ENCODE results near the gene DAGLA. TPM values are rescaled to one million over a fixed set of nuclear protein-coding genes. Genes with fewer than 3 reads are reported as not detected.

Gene DAGLA
- total RNA-seq, 1 donor, result 0.94 TPM

GRCh38 chr11:61745781-61746441 lies 65.7 kb downstream of the DAGLA start:
- Histone ChIP-seq H3K4me3 (ENCODE audit: low read length) (no peak overlapping the region), H3K27me3 (ENCODE audit: insufficient read depth, low read length) (peaks cover 1% of the 10 kb centered on the region)

GRCh38 chr11:61746442-61747191 lies 66.4 kb downstream of the DAGLA start:
- H3K9me3 ChIP-seq (ENCODE audit: low read depth, low read length), result no peaks in the 10 kb centered on the region
- H3K27me3 ChIP-seq (ENCODE audit: insufficient read depth, low read length), result peaks cover 8% of the 10 kb centered on the region
- no peaks in the 10 kb centered on the region for H3K4me1 ChIP-seq (ENCODE audit: insufficient read depth, low read length)
- no peak overlapping the region for H3K4me3 ChIP-seq (ENCODE audit: low read length)

More at GRCh38 chr11:61745781-61746441, 65.7 kb downstream of the DAGLA start:
- Histone ChIP-seq H3K9me3 (ENCODE audit: low read depth, low read length) (no peaks in the 10 kb centered on the region), H3K4me1 (ENCODE audit: insufficient read depth, low read length) (no peaks in the 10 kb centered on the region)

DNA sequence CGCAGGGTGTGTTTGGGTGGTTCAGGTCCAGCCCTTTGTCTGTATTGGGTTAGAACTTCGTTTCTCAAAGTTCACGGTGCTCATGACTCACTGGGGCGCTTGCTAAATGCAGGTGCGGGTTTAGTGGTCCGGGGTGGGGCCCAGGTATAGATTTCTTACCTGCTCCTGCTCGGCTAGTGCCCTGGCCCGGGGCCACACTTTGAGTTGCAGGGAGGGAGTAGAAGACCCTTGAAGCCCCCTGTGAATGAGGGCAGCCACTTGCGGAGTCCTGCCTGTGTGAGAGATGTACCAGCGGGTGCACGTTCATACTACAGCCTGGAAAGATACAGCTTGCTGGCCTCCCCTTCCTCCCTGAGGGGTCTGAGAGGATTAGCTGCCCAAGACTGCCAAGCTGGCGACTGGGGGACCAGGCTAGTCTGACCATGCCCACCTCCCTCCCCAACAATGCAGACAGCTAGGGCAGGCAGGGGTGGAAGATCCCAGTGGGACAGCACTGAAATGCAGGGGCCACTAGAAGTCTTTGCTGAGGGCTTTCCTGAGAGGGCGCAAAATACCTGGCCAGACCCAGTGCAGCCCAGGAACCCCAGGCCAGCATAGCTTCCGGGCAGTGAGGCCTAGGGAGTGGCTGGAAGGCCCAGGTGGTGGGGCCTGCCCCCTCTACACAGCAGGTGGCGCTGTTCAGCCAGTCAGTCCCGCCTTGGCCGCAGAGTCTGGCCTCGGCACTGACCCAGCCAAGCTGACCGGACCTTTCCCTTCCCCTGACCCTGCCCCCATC lies 67.2 kb downstream of the DAGLA start:
- peaks cover 13% of the 10 kb centered on the region for H3K27me3 ChIP-seq (ENCODE audit: insufficient read depth, low read length)
- H3K9me3 ChIP-seq (ENCODE audit: low read depth, low read length), result no peaks in the 10 kb centered on the region
- H3K4me1 ChIP-seq (ENCODE audit: insufficient read depth, low read length), result peaks cover 4% of the 10 kb centered on the region
- H3K4me3 ChIP-seq (ENCODE audit: low read length), result no peak overlapping the region

DNA sequence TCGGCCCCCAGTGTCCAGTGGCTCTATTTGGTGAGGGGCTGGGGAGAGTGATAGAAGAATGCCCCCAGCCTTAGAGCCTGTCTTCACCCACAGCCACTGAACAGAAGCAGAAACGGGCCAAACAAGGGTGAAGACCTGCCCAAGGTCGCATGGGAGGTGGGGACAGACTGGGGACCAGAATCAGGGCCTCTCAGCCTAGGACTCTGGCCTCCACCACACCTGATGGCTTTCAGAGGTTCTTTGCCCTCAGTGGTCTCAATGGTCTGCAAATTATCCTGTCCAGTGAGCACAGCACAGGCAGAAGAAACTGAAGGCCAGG lies 67.7 kb downstream of the DAGLA start:
- H3K27me3 ChIP-seq (ENCODE audit: insufficient read depth, low read length), result peaks cover 16% of the 10 kb centered on the region

GRCh38 chr11:61749591-61750217 lies 69.5 kb downstream of the DAGLA start:
- Histone ChIP-seq H3K4me1 (ENCODE audit: insufficient read depth, low read length) (peaks cover 10% of the 10 kb centered on the region), H3K4me3 (ENCODE audit: low read length) (no peak overlapping the region), H3K27me3 (ENCODE audit: insufficient read depth, low read length) (peaks cover 22% of the 10 kb centered on the region), H3K9me3 (ENCODE audit: low read depth, low read length) (no peaks in the 10 kb centered on the region)

More for the DNA sequence above, 67.7 kb downstream of the DAGLA start:
- H3K4me3 ChIP-seq (ENCODE audit: low read length), result no peak overlapping the region
- H3K9me3 ChIP-seq (ENCODE audit: low read depth, low read length), result no peaks in the 10 kb centered on the region
- peaks cover 8% of the 10 kb centered on the region for H3K4me1 ChIP-seq (ENCODE audit: insufficient read depth, low read length)

DNA sequence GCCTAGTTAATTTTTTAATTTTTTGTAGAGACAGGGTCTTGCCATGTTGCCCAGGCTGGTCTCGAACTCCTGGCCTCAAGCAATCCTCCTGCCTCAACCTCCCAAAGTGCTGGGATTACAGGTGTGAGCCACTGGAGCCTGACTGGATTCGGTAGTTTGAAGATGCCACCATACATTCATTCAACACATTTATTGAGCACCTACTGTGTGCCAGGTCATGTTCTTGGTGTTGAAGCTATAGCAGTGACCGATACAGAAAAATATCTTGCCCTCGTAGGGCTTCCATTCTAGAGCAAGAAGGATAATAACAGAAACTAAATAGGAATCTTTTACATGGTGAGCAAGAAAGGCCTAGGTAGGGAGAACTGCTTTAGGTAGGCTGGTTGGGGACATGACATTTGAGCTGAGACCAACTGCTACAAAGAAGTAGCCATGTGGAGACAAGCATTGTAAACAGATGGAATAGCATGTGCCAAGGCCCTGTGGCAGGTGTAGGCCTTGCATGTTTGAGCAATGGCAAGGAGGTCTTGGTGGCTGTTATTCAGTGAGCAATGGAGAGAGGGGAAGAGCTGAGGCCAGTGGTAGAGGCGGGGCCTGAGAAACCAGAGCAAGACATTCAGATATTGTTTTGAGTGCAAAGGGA lies 70.6 kb downstream of the DAGLA start:
- Histone ChIP-seq H3K27me3 (ENCODE audit: insufficient read depth, low read length) (peaks cover 22% of the 10 kb centered on the region), H3K4me1 (ENCODE audit: insufficient read depth, low read length) (peaks cover 10% of the 10 kb centered on the region), H3K4me3 (ENCODE audit: low read length) (no peak overlapping the region), H3K9me3 (ENCODE audit: low read depth, low read length) (no peaks in the 10 kb centered on the region)

DNA sequence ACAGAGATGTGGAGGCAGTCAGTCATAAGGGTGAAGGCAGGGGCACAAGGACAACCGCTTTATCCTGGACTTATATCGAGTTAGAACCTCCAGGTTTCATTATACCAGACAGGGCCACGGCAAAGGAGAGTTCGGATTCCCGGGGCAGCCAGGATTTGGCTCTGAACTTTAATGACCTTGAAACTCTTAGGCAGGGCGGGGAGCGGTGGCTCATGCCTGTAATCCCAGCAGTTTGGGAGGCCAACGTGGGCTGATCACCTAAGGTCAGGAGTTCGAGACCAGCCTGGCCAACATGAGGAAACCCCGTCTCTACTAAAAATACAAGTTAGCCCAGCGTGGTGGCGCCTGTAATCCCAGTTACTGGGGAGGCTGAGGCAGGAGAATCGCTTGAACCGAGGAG lies 71.2 kb downstream of the DAGLA start:
- Histone ChIP-seq H3K4me1 (ENCODE audit: insufficient read depth, low read length) (peaks cover 10% of the 10 kb centered on the region), H3K27me3 (ENCODE audit: insufficient read depth, low read length) (peaks cover 22% of the 10 kb centered on the region), H3K9me3 (ENCODE audit: low read depth, low read length) (no peaks in the 10 kb centered on the region), H3K4me3 (ENCODE audit: low read length) (no peak overlapping the region)

DNA sequence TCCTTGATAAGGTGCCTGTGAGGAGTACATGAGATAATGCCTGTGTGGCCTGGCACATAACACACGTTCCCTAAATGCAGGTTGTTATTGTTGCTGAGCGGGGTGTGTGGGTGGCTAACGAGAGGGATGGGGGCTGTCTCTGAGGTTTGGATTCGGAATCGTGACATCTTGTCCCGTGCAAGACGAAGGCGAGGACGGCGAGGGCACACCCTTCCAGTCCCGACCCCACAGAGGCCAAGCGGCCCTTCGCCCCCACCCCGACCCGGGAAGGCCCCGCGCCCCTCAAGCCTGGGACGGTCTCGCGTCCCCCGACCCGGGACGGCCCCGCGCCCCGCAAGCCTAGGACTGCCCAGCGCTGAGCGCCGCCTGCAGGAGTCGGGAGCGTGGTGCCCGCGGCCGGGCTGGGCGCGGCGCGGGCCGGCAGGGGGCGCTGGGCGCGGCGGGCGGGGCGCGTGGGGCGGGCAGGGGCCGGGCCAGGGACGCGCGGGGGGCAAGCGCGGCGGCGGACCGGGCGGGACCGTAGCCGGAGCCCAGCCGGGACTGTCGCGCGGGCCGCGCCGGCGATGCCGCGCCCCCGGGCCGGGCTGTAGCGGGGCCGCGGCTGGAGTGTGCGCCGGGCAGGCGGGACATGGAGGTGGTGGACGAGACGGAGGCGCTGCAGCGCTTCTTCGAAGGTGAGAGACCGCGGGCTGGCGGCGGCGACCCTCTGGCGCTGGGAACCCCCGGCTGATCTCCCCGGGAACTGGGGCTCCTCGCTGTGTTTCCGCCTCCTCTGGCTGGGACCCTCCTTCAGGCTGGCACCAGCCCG lies 72.1 kb downstream of the DAGLA start, which contains the start of gene MYRF:
Gene MYRF, plus strand, starts transcription at position 520 of the 808 bp plus-strand sequence. Its CDS starts 109 bp downstream, at position 629.
- H3K27me3 ChIP-seq (ENCODE audit: insufficient read depth, low read length), result peaks cover 22% of the 10 kb centered on the region
- peaks cover 10% of the 10 kb centered on the region for H3K4me1 ChIP-seq (ENCODE audit: insufficient read depth, low read length)
- H3K9me3 ChIP-seq (ENCODE audit: low read depth, low read length), result no peaks in the 10 kb centered on the region
- H3K4me3 ChIP-seq (ENCODE audit: low read length), result no peak within 1 kb of the TSS

GRCh38 chr11:61752925-61753521 lies 72.8 kb downstream of the DAGLA start:
- Histone ChIP-seq H3K27me3 (ENCODE audit: insufficient read depth, low read length) (peaks cover 22% of the 10 kb centered on the region), H3K9me3 (ENCODE audit: low read depth, low read length) (no peaks in the 10 kb centered on the region), H3K4me3 (ENCODE audit: low read length) (no peak overlapping the region), H3K4me1 (ENCODE audit: insufficient read depth, low read length) (peaks cover 10% of the 10 kb centered on the region)

GRCh38 chr11:61753672-61754071 lies 73.5 kb downstream of the DAGLA start:
- Histone ChIP-seq H3K27me3 (ENCODE audit: insufficient read depth, low read length) (peaks cover 22% of the 10 kb centered on the region), H3K4me1 (ENCODE audit: insufficient read depth, low read length) (peaks cover 10% of the 10 kb centered on the region), H3K9me3 (ENCODE audit: low read depth, low read length) (no peaks in the 10 kb centered on the region), H3K4me3 (ENCODE audit: low read length) (no peak overlapping the region)

GRCh38 chr11:61754534-61755482 lies 74.6 kb downstream of the DAGLA start:
- Histone ChIP-seq H3K9me3 (ENCODE audit: low read depth, low read length) (no peaks in the 10 kb centered on the region), H3K27me3 (ENCODE audit: insufficient read depth, low read length) (peaks cover 22% of the 10 kb centered on the region), H3K4me1 (ENCODE audit: insufficient read depth, low read length) (peaks cover 10% of the 10 kb centered on the region), H3K4me3 (ENCODE audit: low read length) (no peak overlapping the region)

DNA sequence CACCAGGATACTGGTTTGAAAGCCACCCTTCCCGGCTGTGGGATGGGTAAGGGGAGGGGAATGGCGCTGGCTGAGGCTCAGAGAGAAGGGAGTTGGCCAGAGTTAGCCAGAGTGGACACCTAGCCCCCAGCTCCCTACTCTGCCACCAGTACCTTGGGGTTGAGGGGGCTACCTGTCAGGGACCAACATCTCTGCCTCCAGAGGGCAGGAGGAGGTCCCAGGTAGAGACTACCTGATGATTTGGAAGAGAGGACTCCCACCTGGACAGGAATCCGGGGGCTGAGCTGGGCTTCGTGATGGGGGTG lies 75.9 kb downstream of the DAGLA start:
- Histone ChIP-seq H3K27me3 (ENCODE audit: insufficient read depth, low read length) (peaks cover 19% of the 10 kb centered on the region), H3K9me3 (ENCODE audit: low read depth, low read length) (no peaks in the 10 kb centered on the region), H3K4me3 (ENCODE audit: low read length) (no peak overlapping the region), H3K4me1 (ENCODE audit: insufficient read depth, low read length) (peaks cover 10% of the 10 kb centered on the region)

Data from mononuclear cell (primary cell).